NCI-H2196 (cell line): ENCODE results near the gene BRD3OS.
"Not testable (repeated sequence)": the region's sequence is repeated elsewhere in the genome, so short reads cannot be mapped to it uniquely, and the experiment has no call there.

Experiments
- DNase-seq: peaks from one replicate; lab custom pipeline; 2025; ENCODE audit not compliant: unreplicated experiment; lab: John Stamatoyannopoulos, UW

Gene BRD3OS

GRCh38 chr9:134061688-134062371 is 36.5 kb downstream of the BRD3OS start:
- no peak for DNase-seq

GRCh38 chr9:134062461-134063087 is 37.3 kb downstream of the BRD3OS start:
- no peak for DNase-seq

- DNase-seq, result no peak
These were observed 37.8 kb downstream of the BRD3OS start for GRCh38 chr9:134063088-134063570.

DNA sequence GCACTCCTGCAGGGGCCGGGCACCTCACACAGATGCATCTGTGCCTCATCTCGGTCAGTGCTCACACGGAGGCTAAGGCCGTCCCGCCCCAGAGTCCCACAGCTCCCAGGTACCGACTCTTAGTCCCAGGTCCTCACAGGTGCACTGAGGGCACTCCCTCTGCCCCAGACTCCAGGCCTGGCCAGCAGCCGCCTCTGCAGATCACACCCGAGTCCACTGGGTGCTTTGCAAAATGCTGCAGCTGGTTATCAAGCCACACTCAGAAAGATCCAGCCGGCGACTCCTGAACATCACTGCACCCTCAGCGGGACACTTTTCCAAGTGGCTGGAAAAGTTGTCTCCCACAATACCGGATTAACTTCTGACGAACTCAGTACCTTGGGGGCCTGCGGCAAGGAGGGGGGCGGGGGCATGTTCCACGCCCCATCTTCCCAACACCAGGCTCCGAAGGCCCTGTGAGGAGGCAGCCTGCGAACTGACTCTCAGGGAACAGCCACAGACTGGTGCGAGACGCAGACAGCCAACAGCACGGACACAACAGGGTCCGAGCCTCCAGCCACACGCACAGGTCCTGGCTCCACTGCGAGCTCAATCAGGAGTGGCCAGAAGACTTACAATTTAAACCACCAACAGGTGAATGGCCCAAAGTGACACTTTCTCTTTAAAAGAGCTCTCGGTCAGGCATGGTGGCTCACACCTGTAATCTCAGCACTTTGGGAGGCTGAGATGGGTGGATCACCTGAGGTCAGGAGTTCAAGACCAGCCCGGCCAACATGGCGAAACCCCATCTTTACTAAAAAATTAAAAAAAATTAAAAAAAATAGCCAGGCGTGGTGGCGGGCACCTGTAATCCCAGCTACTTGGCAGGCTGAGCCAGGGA is 38.5 kb downstream of the BRD3OS start:
- no peak for DNase-seq

- DNase-seq, result peak; percentile 34
These were observed 39.4 kb downstream of the BRD3OS start for GRCh38 chr9:134064711-134065110.

DNA sequence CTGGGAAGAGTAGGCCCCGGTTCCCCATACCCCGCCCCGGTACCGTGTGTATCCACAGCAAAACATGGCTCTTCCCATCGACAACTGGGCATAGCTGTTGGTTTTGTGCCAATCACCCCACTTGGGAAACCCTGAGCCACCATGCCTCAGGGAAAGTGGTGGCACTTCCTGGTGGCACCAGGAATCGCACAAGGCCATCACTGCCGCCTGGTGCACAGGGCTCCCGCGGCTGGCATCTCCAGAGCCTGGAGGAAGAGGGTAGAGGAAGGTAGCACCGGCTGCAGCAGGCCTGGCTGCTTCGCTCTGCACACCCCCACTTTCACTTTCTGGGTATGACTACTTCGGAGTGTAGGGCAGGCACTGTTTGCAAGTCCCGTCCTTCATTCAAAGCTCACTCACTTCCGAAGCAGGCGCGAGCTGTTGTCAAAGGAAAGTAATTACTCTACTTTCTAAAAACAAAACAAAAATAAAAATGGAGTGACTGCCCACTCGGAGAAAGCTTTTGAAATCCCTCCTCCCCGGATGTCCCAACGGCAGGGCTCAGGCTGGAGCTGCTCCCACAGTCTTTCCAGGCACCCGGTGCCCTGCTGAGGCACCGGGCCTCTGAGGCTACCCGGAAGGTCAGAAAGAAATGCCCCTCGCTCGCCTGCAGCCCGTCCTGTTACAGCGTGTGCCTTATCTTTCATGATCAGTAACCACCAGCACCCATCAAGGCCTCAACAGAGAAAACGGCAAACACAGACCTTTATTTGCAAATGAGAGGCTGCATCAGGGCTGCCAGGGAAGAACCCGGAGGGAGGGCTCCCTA is 40.5 kb downstream of the BRD3OS start:
- DNase-seq, result no peak

DNA sequence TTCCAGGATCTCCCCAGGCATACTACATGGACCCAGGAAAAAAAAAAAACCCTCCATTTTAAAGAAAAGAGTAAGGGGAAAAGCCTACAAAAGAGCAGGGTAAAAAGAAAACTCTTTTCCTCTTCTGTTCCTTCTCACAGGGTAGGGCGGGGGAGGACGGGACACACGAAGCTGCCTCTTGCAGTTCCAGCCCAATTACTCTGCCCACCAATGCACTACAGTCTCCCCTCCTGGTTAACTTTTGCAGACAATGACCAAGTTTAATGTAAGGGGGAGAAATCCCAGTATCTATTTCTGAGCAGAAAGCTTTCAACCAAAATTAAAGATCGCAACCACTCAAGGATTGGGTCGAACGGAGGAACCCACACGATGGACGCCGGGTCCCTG is 41.2 kb downstream of the BRD3OS start:
- DNase-seq, result no peak

DNA sequence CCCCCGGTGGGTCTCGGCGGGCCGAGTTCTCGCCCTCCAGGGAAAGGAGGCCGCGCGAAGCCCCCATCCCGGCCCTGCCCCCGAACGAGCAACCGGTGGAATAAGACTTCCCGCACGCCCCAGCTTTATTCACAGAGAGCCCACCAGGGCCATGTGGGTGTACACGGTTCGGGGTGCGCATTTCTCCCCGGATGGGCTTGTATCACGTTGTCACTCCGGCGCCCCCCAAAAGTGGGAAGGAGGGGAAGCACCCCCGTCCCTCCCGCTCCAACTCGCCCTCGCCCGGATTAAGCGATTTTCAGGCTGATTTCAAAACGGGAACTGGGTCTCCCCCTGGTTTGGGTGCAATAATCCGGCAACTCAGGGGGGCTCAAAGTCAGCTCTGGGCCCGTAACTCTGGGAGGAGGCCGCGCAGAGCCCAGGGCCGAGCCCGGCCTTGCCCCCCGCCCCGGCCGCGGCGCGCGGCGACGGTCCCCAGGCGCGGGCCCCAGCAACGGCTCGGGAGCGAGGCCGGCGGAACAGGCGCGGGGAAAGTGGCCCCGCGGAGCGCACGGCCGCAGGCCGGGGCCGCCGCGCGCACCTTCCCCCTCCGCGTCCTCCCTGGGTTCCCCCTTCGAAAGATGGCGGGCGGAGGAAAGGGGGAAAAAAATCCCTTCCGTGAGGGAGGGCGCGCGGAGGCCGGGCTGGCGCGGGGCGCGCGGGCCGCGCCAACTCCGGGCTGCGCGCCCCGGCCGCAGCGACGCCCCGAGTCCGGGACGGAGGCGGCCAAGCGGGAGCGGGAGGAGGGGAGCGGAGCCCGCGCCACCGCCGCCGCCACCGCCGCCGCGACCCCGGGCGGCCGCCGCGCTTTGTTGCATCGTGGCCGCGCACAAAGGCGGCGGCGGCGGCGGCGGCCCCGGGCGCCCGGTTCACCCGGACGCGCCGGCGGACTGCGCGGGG is 41.9 kb downstream of the BRD3OS start:
- DNase-seq, result no peak

DNA sequence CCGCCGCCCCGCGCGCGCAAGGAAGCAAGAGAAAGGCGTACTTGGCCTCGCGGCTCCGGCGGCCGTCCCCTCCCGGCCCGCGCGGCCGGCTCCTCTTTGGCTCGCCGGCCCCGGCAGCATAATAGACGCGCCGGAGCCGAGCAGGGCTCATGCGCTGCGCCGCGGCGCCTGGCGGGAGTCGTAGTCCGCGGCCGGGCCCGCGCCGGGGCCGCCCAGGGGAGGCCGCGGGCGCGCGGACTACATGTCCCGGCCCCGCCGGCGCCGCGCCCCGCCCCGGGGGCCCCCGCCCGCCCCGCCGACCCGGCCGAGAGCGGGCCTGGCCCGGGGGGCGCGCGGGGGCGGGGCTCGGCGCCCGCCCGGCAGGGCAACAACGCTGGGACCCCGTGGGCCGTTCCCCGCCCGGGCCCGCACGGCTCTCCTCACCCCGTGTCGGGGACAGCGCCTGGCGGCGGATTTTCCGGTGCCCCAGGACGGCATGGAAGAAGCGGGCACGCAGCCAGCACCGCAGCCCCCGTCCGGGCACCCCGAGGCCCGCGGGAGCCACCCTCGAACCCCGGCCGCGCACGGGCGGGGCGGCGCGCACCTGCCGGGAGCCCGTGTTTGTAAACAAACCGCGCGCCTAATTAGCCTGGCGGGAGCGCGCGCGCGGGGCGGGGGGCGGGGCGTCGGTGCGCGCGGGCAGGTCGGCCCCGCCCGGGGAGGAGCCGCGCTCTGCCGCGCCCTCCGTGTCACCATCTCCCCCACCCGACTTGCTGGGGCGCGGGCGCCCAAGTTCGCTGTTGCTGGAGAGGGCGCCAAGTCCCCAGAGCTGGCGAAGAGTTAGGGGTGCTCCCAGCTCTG is 42.8 kb downstream of the BRD3OS start, which contains the start of gene BRD3:
Gene BRD3 (minus strand): TSS at position 123 of the 840 bp plus-strand sequence. CDS start 14,549 bp downstream, outside the sequence.
- DNase-seq, result peak; percentile 93

- DNase-seq, result no peak
These were observed 43.6 kb downstream of the BRD3OS start for GRCh38 chr9:134068744-134069479.

- DNase-seq, result no peak
These were observed 44.5 kb downstream of the BRD3OS start for GRCh38 chr9:134069480-134070399.

DNA sequence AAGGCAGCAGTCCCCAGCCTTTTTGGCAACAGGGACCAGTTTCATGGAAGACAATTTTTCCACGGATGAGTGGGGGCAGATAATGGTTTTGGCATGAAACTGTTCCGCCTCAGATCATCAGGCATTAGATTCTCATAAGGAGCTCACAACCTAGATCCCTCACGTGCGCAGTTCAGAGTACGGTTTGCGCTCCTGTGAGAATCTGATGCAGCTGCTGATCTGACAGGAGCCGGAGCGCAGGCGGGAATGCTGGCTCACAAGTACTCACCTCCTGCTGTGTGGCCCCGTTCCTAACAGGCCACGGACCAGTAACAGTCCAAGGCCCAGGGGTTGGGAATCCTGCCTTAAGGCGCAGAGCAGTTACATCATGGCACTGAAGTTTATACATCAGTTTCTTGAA is 45.9 kb downstream of the BRD3OS start:
- no peak for DNase-seq

DNA sequence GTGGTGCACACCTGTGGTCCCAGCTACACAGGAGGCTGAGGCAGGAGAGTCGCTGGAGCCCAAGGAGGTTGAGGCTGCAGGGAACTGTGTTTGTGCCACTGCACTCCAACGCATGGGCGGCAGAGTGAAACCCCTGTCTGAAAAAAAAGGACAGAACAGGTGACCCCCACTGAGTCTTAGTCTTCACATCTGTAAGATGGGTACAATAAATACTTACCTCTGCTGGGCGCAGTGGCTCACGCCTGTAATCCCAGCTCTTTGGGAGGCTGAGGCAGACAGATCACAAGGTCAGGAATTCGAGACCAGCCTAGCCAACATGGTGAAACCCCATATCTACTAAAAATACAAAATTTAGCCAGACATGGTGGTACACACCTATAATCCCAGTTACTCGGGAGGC is 47.4 kb downstream of the BRD3OS start:
- not testable (repeated sequence) for DNase-seq

DNA sequence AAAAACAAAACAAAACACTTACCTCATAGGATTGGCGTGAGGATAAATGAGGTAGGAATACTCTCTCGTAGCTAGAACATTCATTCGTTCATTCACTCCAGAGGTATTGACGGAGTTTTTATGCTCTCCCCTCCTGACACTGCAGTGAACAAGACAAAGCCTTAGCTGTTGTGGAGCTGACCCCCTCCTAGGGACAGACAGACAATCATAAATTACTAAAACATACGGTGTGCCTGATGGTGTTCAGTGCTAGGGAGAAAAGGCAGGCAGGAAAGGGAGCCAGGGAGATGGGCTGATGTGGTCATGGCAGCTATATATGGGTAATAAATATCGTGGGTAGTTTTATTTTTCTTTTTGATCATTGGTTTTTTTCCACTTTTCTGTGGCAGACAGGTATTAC is 48.2 kb downstream of the BRD3OS start:
- DNase-seq, result no peak

- not testable (repeated sequence) for DNase-seq
These were observed 50.4 kb downstream of the BRD3OS start for GRCh38 chr9:134075689-134076088.

GRCh38 chr9:134076644-134077043 is 51.4 kb downstream of the BRD3OS start:
- no peak for DNase-seq
